Activated T-helper 1 cell treated with anti-CD3 and anti-CD28 coated beads, Interleukin-12 subunit alpha, Interleukin-12 subunit beta, Interleukin-2, Interleukin-4 antibody, amounts not matched to agents 30 ng/mL and 10 ng/mL and 1 ng/mL, durations not matched to agents 14 hours and 24 hours and 36 hours (primary cell): Measurements from ENCODE around the gene IGF2BP2. TPM values are rescaled to one million over a fixed set of nuclear protein-coding genes. Genes with fewer than 3 reads are reported as not detected.
"Not testable (repeated sequence)": the region's sequence is repeated elsewhere in the genome, so short reads cannot be mapped to it uniquely, and the experiment has no call there.

Experiments used
- DNase-seq: peaks from one replicate; pipeline ENCODE4 v3.0.0; 2021; ENCODE audit warnings: low spot score
- H3K27ac Mint-ChIP-seq: one replicate; pipeline ENCODE4 v1.8.0; 2021; ENCODE audit warnings: mild to moderate bottlenecking, mixed read lengths
- H3K27me3 Mint-ChIP-seq: one replicate; pipeline ENCODE4 v1.8.0; 2022; ENCODE audit warnings: mild to moderate bottlenecking, moderate library complexity, mixed read lengths; ENCODE audit not compliant: insufficient read depth
- H3K36me3 Mint-ChIP-seq: one replicate; pipeline ENCODE4 v1.8.0; 2021; ENCODE audit warnings: low read depth, mixed read lengths
- H3K4me1 Mint-ChIP-seq: one replicate; pipeline ENCODE4 v1.8.0; 2021; ENCODE audit warnings: low read depth, mixed read lengths
- H3K4me3 Mint-ChIP-seq: one replicate; pipeline ENCODE4 v1.8.0; 2021; ENCODE audit warnings: mild to moderate bottlenecking, moderate library complexity, mixed read lengths
- H3K9me3 Mint-ChIP-seq: one replicate; pipeline ENCODE4 v1.8.0; 2021; ENCODE audit warnings: mixed read lengths
- intact Hi-C: fragments of 100-400 bp; cut with micrococcal nuclease; formaldehyde crosslinking; loops from one replicate; pipeline ENCODE4 v1.15.1; 2024
- total RNA-seq: library from RNA; stranded (reverse); gene quantifications from 2 replicates; pipeline ENCODE4 v1.2.3, GENCODE V29; 2022

IGF2BP2 gene
- total RNA-seq, 1 donor from 2014 or later = 0.62 TPM

- intact Hi-C loops = no loop called here
- DNase-seq = no peak
- Mint-ChIP-seq H3K9me3 (no peaks in the 10 kb centered on the region), H3K4me1 (no peaks in the 10 kb centered on the region), H3K36me3 (no peaks in the 10 kb centered on the region), H3K27ac (no peak overlapping the region), H3K4me3 (no peak overlapping the region), H3K27me3 (peaks cover 21% of the 10 kb centered on the region)
These were observed 130.7 kb downstream of the IGF2BP2 start for GRCh38 chr3:185693985-185694653.

DNA sequence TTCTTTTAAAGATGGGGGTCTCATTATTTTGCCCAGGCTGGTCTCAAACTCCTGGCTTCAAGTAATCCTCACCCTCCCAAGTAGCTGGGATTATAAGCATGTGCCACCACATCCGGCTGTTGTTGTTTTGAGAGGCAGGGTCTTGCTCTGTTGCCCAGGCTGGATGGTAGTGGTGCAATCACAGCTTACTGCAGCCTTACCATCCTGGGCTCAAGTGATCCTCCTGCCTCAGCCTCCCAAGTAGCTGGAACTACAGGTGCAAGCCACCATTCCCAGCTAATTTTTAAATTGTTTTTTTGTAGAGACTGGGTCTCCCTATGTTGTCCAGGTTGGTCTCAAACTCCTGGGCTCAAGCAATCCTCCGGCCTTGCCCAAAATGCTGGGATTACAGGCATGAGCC lies 133.2 kb downstream of the IGF2BP2 start:
- Mint-ChIP-seq H3K4me1 (no peaks in the 10 kb centered on the region), H3K4me3 (no peak overlapping the region)

DNA sequence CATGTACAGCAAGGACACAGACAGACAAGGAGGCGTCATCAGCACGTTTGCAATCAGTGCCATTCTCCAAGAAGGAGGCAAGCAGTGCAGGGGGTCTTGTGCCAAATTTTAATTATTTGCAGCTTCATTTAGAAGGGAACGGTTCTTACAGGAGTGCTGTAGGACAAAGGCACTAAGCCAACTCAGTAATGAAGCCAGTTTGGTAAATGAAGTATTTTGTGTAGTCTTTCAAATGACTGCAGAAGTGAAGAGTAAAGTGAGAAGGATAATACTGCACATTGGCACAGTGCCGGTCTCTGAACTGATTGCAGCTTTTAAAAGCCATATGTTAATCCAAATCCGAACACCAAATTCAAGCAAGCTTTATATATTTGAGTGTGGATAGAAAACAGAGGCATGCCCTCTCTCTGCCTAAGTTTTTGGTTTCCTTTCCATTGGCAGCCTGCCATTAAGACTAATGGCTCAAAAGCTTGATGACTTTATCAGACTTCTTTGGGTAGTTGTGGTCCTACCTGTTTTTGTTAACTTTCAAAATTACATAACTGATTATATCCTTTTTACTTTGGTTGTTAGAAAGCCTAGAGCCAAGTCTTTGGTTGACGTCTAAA lies 137.5 kb downstream of the IGF2BP2 start:
- no peak overlapping the region for H3K4me3 Mint-ChIP-seq
- intact Hi-C loops = no loop called here
- H3K9me3 Mint-ChIP-seq = no peaks in the 10 kb centered on the region
- no peak for DNase-seq
- H3K4me1 Mint-ChIP-seq = no peaks in the 10 kb centered on the region
- no peak overlapping the region for H3K27ac Mint-ChIP-seq
- H3K27me3 Mint-ChIP-seq = peaks cover 15% of the 10 kb centered on the region
- H3K36me3 Mint-ChIP-seq = no peaks in the 10 kb centered on the region

More for the DNA sequence above, 133.2 kb downstream of the IGF2BP2 start:
- H3K27me3 Mint-ChIP-seq = peaks cover 21% of the 10 kb centered on the region
- intact Hi-C loops = no loop called here
- DNase-seq = no peak
- no peak overlapping the region for H3K27ac Mint-ChIP-seq
- no peaks in the 10 kb centered on the region for H3K36me3 Mint-ChIP-seq
- no peaks in the 10 kb centered on the region for H3K9me3 Mint-ChIP-seq

DNA sequence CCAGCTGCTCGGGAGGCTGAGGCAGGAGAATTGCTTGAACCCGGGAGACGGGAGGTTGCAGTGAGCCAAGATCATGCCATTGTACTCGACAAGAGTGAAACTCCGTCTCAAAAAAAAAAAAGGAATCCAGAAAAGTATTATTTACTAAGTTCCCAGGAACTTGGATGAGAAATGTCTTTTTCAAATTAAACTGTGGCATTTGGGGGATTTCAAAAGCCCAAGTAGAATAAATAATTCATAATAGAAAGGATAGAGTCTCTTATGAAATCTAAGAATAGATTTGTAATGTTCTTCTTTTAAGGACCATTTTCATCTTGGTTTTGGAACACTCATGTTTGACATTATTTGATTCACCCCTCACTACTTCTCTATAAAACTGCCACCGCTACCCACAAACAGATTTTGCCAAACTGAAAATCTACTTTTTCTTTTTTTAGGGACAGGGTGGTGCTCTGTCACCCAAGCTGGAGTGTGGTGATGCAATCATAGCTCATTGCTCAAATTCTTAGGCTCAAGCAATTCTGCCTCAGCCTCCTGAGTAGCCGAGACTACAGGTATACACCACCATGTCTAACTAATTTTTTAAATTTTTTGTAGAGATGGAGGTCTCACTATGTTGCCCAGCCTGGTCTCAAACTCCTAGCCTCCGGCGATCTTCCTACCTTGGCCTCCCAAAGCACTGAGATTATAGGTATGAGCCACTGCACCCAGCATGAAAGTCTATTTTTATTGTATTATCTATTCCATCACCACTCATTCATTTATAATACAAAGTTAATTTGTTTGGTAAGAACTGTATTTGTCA lies 139.4 kb downstream of the IGF2BP2 start:
- Mint-ChIP-seq H3K4me3 (no peak overlapping the region), H3K36me3 (no peaks in the 10 kb centered on the region), H3K27ac (no peak overlapping the region), H3K27me3 (peaks cover 12% of the 10 kb centered on the region), H3K9me3 (no peaks in the 10 kb centered on the region), H3K4me1 (no peaks in the 10 kb centered on the region)
- intact Hi-C loops = no loop called here
- DNase-seq = no peak

- peaks cover 30% of the 10 kb centered on the region for H3K27me3 Mint-ChIP-seq
- DNase-seq = no peak
- H3K4me3 Mint-ChIP-seq = no peak overlapping the region
- H3K9me3 Mint-ChIP-seq = no peaks in the 10 kb centered on the region
- no peaks in the 10 kb centered on the region for H3K4me1 Mint-ChIP-seq
- no peak overlapping the region for H3K27ac Mint-ChIP-seq
- H3K36me3 Mint-ChIP-seq = no peaks in the 10 kb centered on the region
- intact Hi-C loops = no loop called here
These were observed 144.6 kb downstream of the IGF2BP2 start for GRCh38 chr3:185680231-185680630.

DNA sequence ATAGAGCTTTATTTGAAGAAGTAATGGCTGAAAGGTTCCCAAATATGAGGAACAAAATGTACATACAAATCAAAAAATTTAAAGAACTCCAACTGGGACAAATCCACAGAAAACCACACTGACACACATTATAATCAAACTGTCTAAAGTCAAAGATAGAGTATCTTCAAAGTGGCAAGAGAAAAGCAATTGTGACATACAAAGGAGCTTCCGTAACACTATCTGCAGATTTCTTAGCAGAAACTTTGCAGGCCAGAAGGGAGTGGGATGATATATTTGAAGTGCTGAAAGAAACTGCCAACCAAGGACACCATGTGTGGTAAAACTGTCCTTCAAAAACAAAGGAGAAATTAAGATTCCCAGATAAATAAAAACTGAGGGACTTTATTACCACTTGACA lies 146.8 kb downstream of the IGF2BP2 start:
- H3K36me3 Mint-ChIP-seq = no peaks in the 10 kb centered on the region
- H3K9me3 Mint-ChIP-seq = no peaks in the 10 kb centered on the region
- H3K27me3 Mint-ChIP-seq = peaks cover 28% of the 10 kb centered on the region
- H3K27ac Mint-ChIP-seq = no peak overlapping the region
- no peaks in the 10 kb centered on the region for H3K4me1 Mint-ChIP-seq
- no peak overlapping the region for H3K4me3 Mint-ChIP-seq
- intact Hi-C loops = loop anchor here (5.0 kb wide), 1 partner anchor 939 kb away; no protein-coding TSS in a partner anchor
- no peak for DNase-seq

GRCh38 chr3:185677146-185677829 lies 147.6 kb downstream of the IGF2BP2 start:
- Mint-ChIP-seq H3K4me1 (no peaks in the 10 kb centered on the region), H3K27me3 (peaks cover 28% of the 10 kb centered on the region), H3K27ac (no peak overlapping the region), H3K36me3 (no peaks in the 10 kb centered on the region), H3K9me3 (no peaks in the 10 kb centered on the region), H3K4me3 (no peak overlapping the region)
- no peak for DNase-seq
- intact Hi-C loops = loop anchor here (1.0 to 5.0 kb wide), 2 partner anchors 91 to 940 kb away; no protein-coding TSS in a partner anchor

- Mint-ChIP-seq H3K4me1 (no peaks in the 10 kb centered on the region), H3K36me3 (no peaks in the 10 kb centered on the region), H3K4me3 (no peak overlapping the region), H3K9me3 (no peaks in the 10 kb centered on the region), H3K27me3 (peaks cover 26% of the 10 kb centered on the region), H3K27ac (no peak overlapping the region)
- no peak for DNase-seq
- intact Hi-C loops = no loop called here
These were observed 157.3 kb downstream of the IGF2BP2 start for GRCh38 chr3:185667574-185667973.

GRCh38 chr3:185663929-185664328 lies 160.9 kb downstream of the IGF2BP2 start:
- Mint-ChIP-seq H3K27ac (no peak overlapping the region), H3K9me3 (no peaks in the 10 kb centered on the region), H3K4me1 (no peaks in the 10 kb centered on the region), H3K36me3 (no peaks in the 10 kb centered on the region), H3K27me3 (peaks cover 20% of the 10 kb centered on the region), H3K4me3 (no peak overlapping the region)
- no peak for DNase-seq
- intact Hi-C loops = no loop called here

DNA sequence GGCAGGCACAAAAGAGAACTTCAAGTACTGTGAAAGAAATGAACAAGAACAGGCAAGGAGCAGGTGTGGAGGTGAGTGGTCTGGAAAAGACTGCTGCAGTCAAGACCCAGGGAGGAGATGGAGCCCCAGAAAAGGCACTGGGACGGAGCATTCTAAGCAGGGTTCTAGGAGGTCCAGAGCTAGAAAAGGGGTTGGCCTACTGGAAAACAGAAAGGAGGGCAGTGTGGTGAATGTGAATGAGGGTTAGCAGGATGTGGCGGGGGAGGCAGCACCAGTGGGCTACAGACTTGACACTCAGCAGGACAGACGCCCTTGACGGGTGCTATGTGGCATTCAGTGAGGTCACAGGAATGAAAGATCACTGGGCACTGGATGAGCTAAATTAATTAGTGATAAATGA lies 163.1 kb downstream of the IGF2BP2 start:
- Mint-ChIP-seq H3K27ac (no peak overlapping the region), H3K4me3 (no peak overlapping the region), H3K27me3 (peaks cover 12% of the 10 kb centered on the region), H3K9me3 (no peaks in the 10 kb centered on the region), H3K36me3 (no peaks in the 10 kb centered on the region), H3K4me1 (no peaks in the 10 kb centered on the region)
- intact Hi-C loops = loop anchor here (2.0 kb wide), 1 partner anchor 879 kb away; no protein-coding TSS in a partner anchor
- DNase-seq = no peak

GRCh38 chr3:185661296-185661695 lies 163.5 kb downstream of the IGF2BP2 start:
- not testable (repeated sequence) for H3K9me3 Mint-ChIP-seq, H3K27ac Mint-ChIP-seq, H3K4me1 Mint-ChIP-seq, DNase-seq, H3K4me3 Mint-ChIP-seq, H3K36me3 Mint-ChIP-seq
- peaks cover 12% of the 10 kb centered on the region for H3K27me3 Mint-ChIP-seq
- intact Hi-C loops = loop anchor here (2.0 kb wide), 1 partner anchor 880 kb away; no protein-coding TSS in a partner anchor

DNA sequence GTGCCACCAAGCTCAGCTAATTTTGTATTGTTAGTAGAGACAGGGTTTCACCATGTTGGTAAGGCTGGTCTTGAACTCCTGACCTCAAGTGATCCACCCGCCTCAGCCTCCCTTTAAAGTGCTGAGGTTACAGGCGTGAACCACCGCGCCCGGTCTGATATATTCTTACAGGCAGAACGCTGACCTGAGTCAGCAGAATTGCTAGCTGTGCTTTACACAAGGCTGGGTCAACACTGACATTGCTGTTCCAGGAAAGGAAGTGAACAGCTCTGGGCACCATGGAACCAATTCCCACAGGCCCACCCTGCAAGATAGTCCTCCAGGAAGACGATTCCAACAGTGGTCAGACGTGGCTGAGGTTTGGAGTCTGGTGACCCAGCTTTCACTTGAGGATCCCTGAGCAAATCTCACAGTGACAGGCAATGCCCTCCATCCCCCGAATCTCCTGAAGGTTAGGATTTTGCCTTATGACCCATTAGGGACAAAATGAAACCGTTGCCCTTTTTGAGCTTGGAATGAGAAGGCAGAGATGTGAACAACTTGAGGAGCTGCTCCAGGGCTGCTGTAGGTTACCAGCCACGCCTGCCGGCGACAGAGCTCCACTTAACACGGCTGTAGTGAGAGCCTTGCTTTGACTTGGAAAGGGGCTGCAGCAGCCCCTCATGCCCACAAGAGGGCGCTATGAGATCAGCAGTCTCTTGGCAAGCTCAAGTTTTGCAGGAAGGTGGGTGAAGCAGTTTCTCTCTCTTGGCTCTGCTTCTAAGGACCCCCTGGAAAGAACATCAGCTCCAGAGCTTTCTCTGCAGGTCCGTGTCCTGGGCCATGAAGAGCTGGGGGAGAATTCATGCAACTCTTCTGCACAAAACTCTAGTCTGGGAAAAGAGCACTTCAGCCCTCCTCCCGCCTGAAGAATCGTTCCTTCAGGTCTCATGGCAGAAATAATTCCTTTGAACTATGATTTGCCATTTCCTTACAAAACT lies 164.6 kb downstream of the IGF2BP2 start:
- H3K27me3 Mint-ChIP-seq = peaks cover 7% of the 10 kb centered on the region
- H3K36me3 Mint-ChIP-seq = no peaks in the 10 kb centered on the region
- DNase-seq = peak; percentile 51
- H3K4me3 Mint-ChIP-seq = no peak overlapping the region
- intact Hi-C loops = loop anchor here (1.0 to 2.0 kb wide), 2 partner anchors 108 to 881 kb away; no protein-coding TSS in a partner anchor
- H3K9me3 Mint-ChIP-seq = no peaks in the 10 kb centered on the region
- H3K4me1 Mint-ChIP-seq = no peaks in the 10 kb centered on the region
- H3K27ac Mint-ChIP-seq = no peak overlapping the region
